Activated B cell treated with CpG ODN at 0.5 μM for 24 hours (primary cell): ENCODE measurements around the gene OTUB1. TPM values are rescaled to one million over a fixed set of nuclear protein-coding genes. Genes with fewer than 3 reads are reported as not detected.

Experiments used
- ATAC-seq: fragments of 200-7000 bp; cut with Tn5 transposase; one replicate; pipeline ENCODE4 v1.10.0; 2021; ENCODE audit warnings: low read depth, mild to moderate bottlenecking, moderate library complexity
- CTCF ChIA-PET: fragments of 350-600 bp; sonication (Branson Sonifier 250); formaldehyde crosslinking; loops from one replicate; lab custom pipeline; 2021; ENCODE audit warnings: antibody characterized with exemption; lab: Charles Lee
- POLR2A ChIA-PET: fragments of 350-600 bp; sonication (Branson Sonifier 250); formaldehyde crosslinking; loops from one replicate; lab custom pipeline; 2021; ENCODE audit warnings: antibody characterized with exemption; lab: Charles Lee
- DNase-seq: peaks from one replicate; pipeline ENCODE4 v3.0.0; 2022
- H3K27ac Mint-ChIP-seq: one replicate; pipeline ENCODE4 v1.8.0; 2020; ENCODE audit warnings: mixed read lengths
- H3K27me3 Mint-ChIP-seq: one replicate; pipeline ENCODE4 v1.8.0; 2021; ENCODE audit warnings: mixed read lengths
- H3K36me3 Mint-ChIP-seq: one replicate; pipeline ENCODE4 v1.8.0; 2021; ENCODE audit warnings: low read depth, mixed read lengths
- H3K4me1 Mint-ChIP-seq: one replicate; pipeline ENCODE4 v1.8.0; 2021; ENCODE audit warnings: mixed read lengths
- H3K4me3 Mint-ChIP-seq: one replicate; pipeline ENCODE4 v1.8.0; 2020; ENCODE audit warnings: mild to moderate bottlenecking, mixed read lengths
- H3K9me3 Mint-ChIP-seq: one replicate; pipeline ENCODE4 v1.8.0; 2020; ENCODE audit warnings: mixed read lengths
- intact Hi-C: fragments of 100-400 bp; cut with micrococcal nuclease; formaldehyde crosslinking; loops from one replicate; pipeline ENCODE4 v1.15.1; 2024
- total RNA-seq: library from RNA; stranded (reverse); gene quantifications from 2 replicates; pipeline ENCODE4 v1.2.3, GENCODE V29; 2022
- TF ChIP-seq, protein P1 (sequence below): fragments of 200-600 bp; IDR thresholded peaks from one replicate; pipeline ENCODE4 v1.8.0; 2022; ENCODE audit warnings: antibody characterized with exemption, mild to moderate bottlenecking

Gene OTUB1
- total RNA-seq, 1 donor from 2014 or later, result 87.4 TPM

DNA sequence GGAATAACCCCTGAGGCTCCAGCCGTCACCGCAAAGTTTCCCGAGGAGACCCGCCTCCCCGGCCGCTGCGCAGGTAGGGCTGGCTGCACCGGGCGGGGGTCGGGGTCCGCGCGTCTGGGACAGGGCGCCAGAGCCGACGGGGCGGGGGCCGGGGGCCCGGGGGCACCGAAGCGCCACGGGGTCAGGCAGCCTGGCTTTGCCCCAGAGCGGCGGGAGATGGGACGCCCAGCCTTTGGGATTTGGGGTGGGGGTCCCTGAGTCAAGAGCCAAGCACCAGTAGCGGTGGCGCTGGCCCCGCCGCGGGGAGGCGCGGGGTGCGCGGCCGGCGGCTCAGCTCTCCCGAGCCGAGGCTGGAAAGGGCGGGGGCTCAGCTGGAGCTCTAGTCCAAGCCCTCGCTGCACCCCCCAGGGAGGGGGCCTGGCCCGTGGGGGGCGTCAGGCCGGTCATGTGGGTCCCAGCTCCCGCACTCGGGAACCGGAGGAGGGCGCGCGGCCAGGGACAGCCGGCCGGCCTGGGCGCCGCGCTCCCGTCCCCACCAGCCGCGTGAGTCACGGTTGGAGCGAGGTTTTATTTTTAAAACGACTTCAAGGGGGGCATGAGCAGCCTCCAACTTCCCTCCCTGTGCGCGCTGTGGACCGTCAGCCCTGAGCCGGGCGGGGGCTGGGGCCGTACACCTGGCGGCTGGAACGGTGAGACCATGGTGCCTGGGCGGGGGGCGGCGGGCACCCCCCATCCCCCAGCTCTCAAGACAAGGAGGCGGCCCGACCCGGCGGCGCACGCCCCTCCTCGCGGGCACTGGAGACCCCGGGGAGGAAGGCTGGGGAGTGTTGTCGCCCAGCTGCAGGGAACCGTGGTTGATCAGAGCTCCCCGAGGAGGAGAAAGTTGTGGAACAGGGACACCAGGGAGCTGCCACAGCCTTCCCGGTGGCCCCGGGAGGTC, 50.1 kb downstream of the OTUB1 start:
- H3K36me3 Mint-ChIP-seq, result no peaks in the 10 kb centered on the region

GRCh38 chr11:64037027-64037634, 50.9 kb downstream of the OTUB1 start:
- H3K9me3 Mint-ChIP-seq, result no peaks in the 10 kb centered on the region
- TF ChIP-seq, protein P1, sequence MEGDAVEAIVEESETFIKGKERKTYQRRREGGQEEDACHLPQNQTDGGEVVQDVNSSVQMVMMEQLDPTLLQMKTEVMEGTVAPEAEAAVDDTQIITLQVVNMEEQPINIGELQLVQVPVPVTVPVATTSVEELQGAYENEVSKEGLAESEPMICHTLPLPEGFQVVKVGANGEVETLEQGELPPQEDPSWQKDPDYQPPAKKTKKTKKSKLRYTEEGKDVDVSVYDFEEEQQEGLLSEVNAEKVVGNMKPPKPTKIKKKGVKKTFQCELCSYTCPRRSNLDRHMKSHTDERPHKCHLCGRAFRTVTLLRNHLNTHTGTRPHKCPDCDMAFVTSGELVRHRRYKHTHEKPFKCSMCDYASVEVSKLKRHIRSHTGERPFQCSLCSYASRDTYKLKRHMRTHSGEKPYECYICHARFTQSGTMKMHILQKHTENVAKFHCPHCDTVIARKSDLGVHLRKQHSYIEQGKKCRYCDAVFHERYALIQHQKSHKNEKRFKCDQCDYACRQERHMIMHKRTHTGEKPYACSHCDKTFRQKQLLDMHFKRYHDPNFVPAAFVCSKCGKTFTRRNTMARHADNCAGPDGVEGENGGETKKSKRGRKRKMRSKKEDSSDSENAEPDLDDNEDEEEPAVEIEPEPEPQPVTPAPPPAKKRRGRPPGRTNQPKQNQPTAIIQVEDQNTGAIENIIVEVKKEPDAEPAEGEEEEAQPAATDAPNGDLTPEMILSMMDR, result no peak
- H3K27me3 Mint-ChIP-seq, result peaks cover 41% of the 10 kb centered on the region
- POLR2A ChIA-PET, result no interaction called here
- intact Hi-C loops, result no loop called here
- no peaks in the 10 kb centered on the region for H3K36me3 Mint-ChIP-seq
- no peak for ATAC-seq
- H3K4me1 Mint-ChIP-seq, result peaks cover 6% of the 10 kb centered on the region
- CTCF ChIA-PET, result no interaction called here
- no peak overlapping the region for H3K27ac Mint-ChIP-seq
- no peak overlapping the region for H3K4me3 Mint-ChIP-seq
- no peak for DNase-seq

More for the DNA sequence above, 50.1 kb downstream of the OTUB1 start:
- no peak overlapping the region for H3K4me3 Mint-ChIP-seq
- H3K4me1 Mint-ChIP-seq, result peaks cover 6% of the 10 kb centered on the region
- no peaks in the 10 kb centered on the region for H3K9me3 Mint-ChIP-seq
- H3K27ac Mint-ChIP-seq, result no peak overlapping the region
- no peak for ATAC-seq
- ChIA-PET POLR2A (no interaction called here), CTCF (no interaction called here)
- no peak for DNase-seq
- H3K27me3 Mint-ChIP-seq, result peaks cover 39% of the 10 kb centered on the region
- intact Hi-C loops, result no loop called here
- TF ChIP-seq, protein P1, result no peak

DNA sequence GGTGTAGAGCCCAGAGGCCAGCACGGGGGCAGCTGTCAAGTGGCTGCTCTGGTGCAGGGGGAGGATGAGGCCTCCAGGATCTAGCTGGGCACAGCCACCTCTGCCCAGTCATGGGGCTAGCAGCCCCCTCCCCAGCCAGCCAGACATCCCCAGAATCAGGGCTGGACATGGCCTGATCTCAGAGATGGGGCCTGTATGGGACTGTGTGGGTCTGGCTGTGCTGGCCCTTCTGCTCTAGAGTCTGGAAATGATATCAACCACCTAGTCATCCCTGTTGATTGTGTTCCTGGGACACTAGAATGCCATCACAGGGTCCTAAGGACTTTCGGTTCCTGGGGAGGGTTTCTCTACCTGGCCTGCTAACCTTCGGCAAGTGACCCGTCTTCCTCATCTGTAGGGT, 52.3 kb downstream of the OTUB1 start:
- Mint-ChIP-seq H3K4me3 (no peak overlapping the region), H3K4me1 (peaks cover 6% of the 10 kb centered on the region), H3K27ac (no peak overlapping the region), H3K27me3 (peaks cover 34% of the 10 kb centered on the region), H3K36me3 (no peaks in the 10 kb centered on the region), H3K9me3 (no peaks in the 10 kb centered on the region)
- intact Hi-C loops, result no loop called here
- TF ChIP-seq, protein P1, result no peak
- ATAC-seq (no peak), DNase-seq (no peak)
- ChIA-PET POLR2A (no interaction called here), CTCF (no interaction called here)

GRCh38 chr11:64039012-64039665, 52.9 kb downstream of the OTUB1 start:
- H3K4me1 Mint-ChIP-seq, result peaks cover 6% of the 10 kb centered on the region
- H3K27ac Mint-ChIP-seq, result no peak overlapping the region
- ChIA-PET CTCF (no interaction called here), POLR2A (no interaction called here)
- no peaks in the 10 kb centered on the region for H3K9me3 Mint-ChIP-seq
- intact Hi-C loops, result no loop called here
- H3K36me3 Mint-ChIP-seq, result no peaks in the 10 kb centered on the region
- peaks cover 29% of the 10 kb centered on the region for H3K27me3 Mint-ChIP-seq
- ATAC-seq (no peak), DNase-seq (no peak)
- H3K4me3 Mint-ChIP-seq, result no peak overlapping the region
- TF ChIP-seq, protein P1, result no peak
